ENCODE data around the gene APOBEC3A.
A peak's percentile ranks its signal among the peaks of the same experiment; 100 is the strongest.

The APOBEC3A gene

GRCh38 chr22:38923463-38924346, 33.7 kb upstream of the APOBEC3A start:
- peak; percentile 69 for DNase-seq (ENCODE audit: low read depth)
- H3K4me3 ChIP-seq (ENCODE audit: low read length) = peak overlapping the region; percentile 35
- TF ChIP-seq CTCF (conservative IDR thresholded peaks at IDR 0.05; ENCODE audit: low read depth, low read length) = peak; percentile 34

GRCh38 chr22:38924347-38924952, 33.0 kb upstream of the APOBEC3A start:
- no peak for TF ChIP-seq CTCF (conservative IDR thresholded peaks at IDR 0.05; ENCODE audit: low read depth, low read length)
- peak; percentile 91 for DNase-seq (ENCODE audit: low read depth)
- H3K4me3 ChIP-seq (ENCODE audit: low read length) = peak overlapping the region; percentile 35

GRCh38 chr22:38925571-38926041, 31.8 kb upstream of the APOBEC3A start:
- no peak for DNase-seq (ENCODE audit: low read depth)
- H3K4me3 ChIP-seq (ENCODE audit: low read length) = no peak overlapping the region
- TF ChIP-seq CTCF (conservative IDR thresholded peaks at IDR 0.05; ENCODE audit: low read depth, low read length) = no peak

GRCh38 chr22:38927033-38927781, 30.2 kb upstream of the APOBEC3A start:
- peak; percentile 88 for TF ChIP-seq CTCF (conservative IDR thresholded peaks at IDR 0.05; ENCODE audit: low read depth, low read length)
- peak; percentile 28 for DNase-seq (ENCODE audit: low read depth)
- peak overlapping the region; percentile 24 for H3K4me3 ChIP-seq (ENCODE audit: low read length)

GRCh38 chr22:38930512-38930911, 26.9 kb upstream of the APOBEC3A start:
- no peak for TF ChIP-seq CTCF (conservative IDR thresholded peaks at IDR 0.05; ENCODE audit: low read depth, low read length)
- H3K4me3 ChIP-seq (ENCODE audit: low read length) = no peak overlapping the region
- no peak for DNase-seq (ENCODE audit: low read depth)

- no peak for DNase-seq (ENCODE audit: low read depth)
- TF ChIP-seq CTCF (conservative IDR thresholded peaks at IDR 0.05; ENCODE audit: low read depth, low read length) = no peak
- H3K4me3 ChIP-seq (ENCODE audit: low read length) = no peak overlapping the region
Measured at GRCh38 chr22:38935023-38935422, 22.4 kb upstream of the APOBEC3A start.

Measured in retinal pigment epithelial cell (primary cell).